ENCODE measurements around the gene SERINC3. TPM values are rescaled to one million over a fixed set of nuclear protein-coding genes. Genes with fewer than 3 reads are reported as not detected.

SERINC3 gene
- polyA plus RNA-seq, 1 donor from 2014 or later, result 64.5 TPM

GRCh38 chr20:44509762-44510161, 12.1 kb downstream of the SERINC3 start:
- H3K27me3 ChIP-seq (ENCODE audit: insufficient read depth, low read depth, low read length), result no peaks in the 10 kb centered on the region
- H3K27ac ChIP-seq (ENCODE audit: low read length), result no peak overlapping the region
- H3K9ac ChIP-seq (ENCODE audit: low read length), result no peak overlapping the region
- no peaks in the 10 kb centered on the region for H3K9me3 ChIP-seq (ENCODE audit: low read length)
- TF ChIP-seq MXI1 (conservative IDR thresholded peaks at IDR 0.05; ENCODE audit: poor library complexity, severe bottlenecking), result no peak
- no peak for TF ChIP-seq EZH2 (IDR thresholded peaks at IDR 0.05; ENCODE audit: borderline replicate concordance, insufficient read depth, low read length, poor library complexity, severe bottlenecking)
- TF ChIP-seq TAF1 (IDR thresholded peaks at IDR 0.05; ENCODE audit: low read depth), result no peak
- TF ChIP-seq REST (IDR thresholded peaks at IDR 0.05; ENCODE audit: borderline replicate concordance), result no peak
- no peak for TF ChIP-seq POLR2AphosphoS5 (IDR thresholded peaks at IDR 0.05)
- no peaks in the 10 kb centered on the region for H3F3A ChIP-seq (ENCODE audit: insufficient read depth, low read length, poor library complexity, severe bottlenecking)
- H4K20me1 ChIP-seq (ENCODE audit: insufficient read depth), result no peaks in the 10 kb centered on the region
- no peak overlapping the region for H3K4me2 ChIP-seq (ENCODE audit: low read length)
- peaks cover 7% of the 10 kb centered on the region for H3K79me2 ChIP-seq (replicated peaks; ENCODE audit: insufficient read depth, low read length)
- H2AFZ ChIP-seq (ENCODE audit: low read depth, low read length), result no peak overlapping the region
- no peaks in the 10 kb centered on the region for H3K36me3 ChIP-seq (ENCODE audit: insufficient read depth, low read length)
- no peaks in the 10 kb centered on the region for H3K9me2 ChIP-seq (ENCODE audit: insufficient read depth, low read length)
- H3K4me3 ChIP-seq (ENCODE audit: low read length), result no peak overlapping the region

GRCh38 chr20:44504402-44505307, 17.2 kb downstream of the SERINC3 start:
- TF ChIP-seq CTCF (IDR thresholded peaks at IDR 0.05; ENCODE audit: poor library complexity, severe bottlenecking) (no peak), RAD21 (conservative IDR thresholded peaks at IDR 0.05) (no peak), POLR2AphosphoS5 (IDR thresholded peaks at IDR 0.05) (no peak), EZH2 (IDR thresholded peaks at IDR 0.05; ENCODE audit: borderline replicate concordance, insufficient read depth, low read length, poor library complexity, severe bottlenecking) (no peak), REST (IDR thresholded peaks at IDR 0.05; ENCODE audit: borderline replicate concordance) (no peak), EP300 (conservative IDR thresholded peaks at IDR 0.05; ENCODE audit: poor library complexity, severe bottlenecking) (no peak), SMC3 (conservative IDR thresholded peaks at IDR 0.05; ENCODE audit: poor library complexity) (no peak), TAF1 (IDR thresholded peaks at IDR 0.05; ENCODE audit: low read depth) (no peak), MXI1 (conservative IDR thresholded peaks at IDR 0.05; ENCODE audit: poor library complexity, severe bottlenecking) (no peak)
- Histone ChIP-seq H4K20me1 (ENCODE audit: insufficient read depth) (no peaks in the 10 kb centered on the region), H3K27ac (ENCODE audit: low read length) (no peak overlapping the region), H3K9me3 (ENCODE audit: low read length) (no peaks in the 10 kb centered on the region), H3K36me3 (ENCODE audit: insufficient read depth, low read length) (no peaks in the 10 kb centered on the region), H3K4me3 (ENCODE audit: low read length) (no peak overlapping the region), H2AFZ (ENCODE audit: low read depth, low read length) (no peak overlapping the region), H3F3A (ENCODE audit: insufficient read depth, low read length, poor library complexity, severe bottlenecking) (no peaks in the 10 kb centered on the region), H3K79me2 (replicated peaks; ENCODE audit: insufficient read depth, low read length) (no peaks in the 10 kb centered on the region), H3K4me2 (ENCODE audit: low read length) (no peak overlapping the region), H3K9ac (ENCODE audit: low read length) (no peak overlapping the region), H3K9me2 (ENCODE audit: insufficient read depth, low read length) (no peaks in the 10 kb centered on the region), H3K27me3 (ENCODE audit: insufficient read depth, low read depth, low read length) (no peaks in the 10 kb centered on the region)

All from neural cell (in vitro differentiated cells).